ENCODE measurements around the gene HOXD13. TPM values are rescaled to one million over a fixed set of nuclear protein-coding genes. Genes with fewer than 3 reads are reported as not detected.

Gene HOXD13
- total and polyA plus RNA-seq, 2 donors (not counting 1 experiment from before 2014, with no cell fraction given), result not detected

GRCh38 chr2:176124947-176125771 is 32.6 kb downstream of the HOXD13 start:
- peaks cover 19% of the 10 kb centered on the region for H3K4me1 Mint-ChIP-seq
- Histone ChIP-seq H2AFZ (ENCODE audit: insufficient read depth, low read depth, low read length, poor library complexity, severe bottlenecking) (no peak overlapping the region), H3K36me3 (replicated peaks in 1 of 2; ENCODE audit: control extremely low read depth in 1 of 2, control insufficient read depth in 1 of 2, extremely low read depth in 1 of 2, insufficient read depth in 2 of 2, low read length in 1 of 2) (no peaks in the 10 kb centered on the region), H3K27ac (ENCODE audit: low read length in 2 of 2) (no peak overlapping the region), H3K9ac (ENCODE audit: low read length) (no peak overlapping the region), H3K79me2 (ENCODE audit: control insufficient read depth, insufficient read depth, low read length) (no peaks in the 10 kb centered on the region), H3K9me3 (ENCODE audit: control extremely low read depth in 1 of 3, control insufficient read depth in 2 of 3, insufficient read depth in 1 of 3, low read length in 2 of 3) (peaks cover 0 to 53% (median 0%) of the 10 kb centered on the region in 3 donors), H3K4me2 (replicated peaks; ENCODE audit: low read depth, low read length, poor library complexity, severe bottlenecking) (no peak overlapping the region), H3K27me3 (replicated peaks in 1 of 4; ENCODE audit: control extremely low read depth in 1 of 4, control insufficient read depth in 3 of 4, insufficient read depth in 4 of 4, low read length in 3 of 4) (peaks cover 0 to 89% (median 67%) of the 10 kb centered on the region in 4 experiments), H4K20me1 (ENCODE audit: control insufficient read depth, insufficient read depth, low read length, poor library complexity, severe bottlenecking) (no peaks in the 10 kb centered on the region), H3K4me1 (ENCODE audit: control insufficient read depth in 2 of 2, insufficient read depth in 2 of 2, low read length in 2 of 2) (peaks cover 18 to 43% of the 10 kb centered on the region in 2 donors), H3K4me3 (ENCODE audit: control extremely low read depth in 1 of 5, extremely low read depth in 1 of 5, insufficient read depth in 1 of 5, low read depth in 2 of 5, low read length in 4 of 5) (no peak overlapping the region)
- WGBS (ENCODE audit: insufficient coverage), result 28% methylated on average over 8 of the region's 9 CpGs
- ATAC-seq (ENCODE audit: low read depth), result no peak
- no peak overlapping the region for H3K27ac Mint-ChIP-seq
- ChIA-PET CTCF (interaction anchor here (0.8 to 4.6 kb wide), 8 partner anchors 29 to 1346 kb away, joined by 3 to 110 read pairs (median 8); no protein-coding TSS in a partner anchor), POLR2A (no interaction called here)
- intact Hi-C loops (cut with micrococcal nuclease), result loop anchor here (5.0 kb wide), 1 partner anchor 1037 kb away; no protein-coding TSS in a partner anchor
- no peaks in the 10 kb centered on the region for H3K9me3 Mint-ChIP-seq (ENCODE audit: insufficient read depth)
- peaks cover 69% of the 10 kb centered on the region for H3K27me3 Mint-ChIP-seq
- no peak overlapping the region for H3K4me3 Mint-ChIP-seq
- TF ChIP-seq CTCF (IDR thresholded peaks at IDR 0.05) (no peak), EZH2 (IDR thresholded peaks at IDR 0.05; ENCODE audit: borderline replicate concordance, insufficient read depth, low read depth, low read length, poor library complexity, severe bottlenecking) (no peak)
- DNase-seq, result no peak

GRCh38 chr2:176125772-176126054 is 33.2 kb downstream of the HOXD13 start:
- Histone ChIP-seq H3K27ac (ENCODE audit: low read length in 2 of 2) (no peak overlapping the region), H4K20me1 (ENCODE audit: control insufficient read depth, insufficient read depth, low read length, poor library complexity, severe bottlenecking) (no peaks in the 10 kb centered on the region), H3K4me2 (replicated peaks; ENCODE audit: low read depth, low read length, poor library complexity, severe bottlenecking) (no peak overlapping the region), H3K79me2 (ENCODE audit: control insufficient read depth, insufficient read depth, low read length) (no peaks in the 10 kb centered on the region), H3K9me3 (ENCODE audit: control extremely low read depth in 1 of 3, control insufficient read depth in 2 of 3, insufficient read depth in 1 of 3, low read length in 2 of 3) (peaks cover 0 to 50% (median 0%) of the 10 kb centered on the region in 3 donors), H2AFZ (ENCODE audit: insufficient read depth, low read depth, low read length, poor library complexity, severe bottlenecking) (no peak overlapping the region), H3K9ac (ENCODE audit: low read length) (no peak overlapping the region), H3K4me3 (ENCODE audit: control extremely low read depth in 1 of 5, extremely low read depth in 1 of 5, insufficient read depth in 1 of 5, low read depth in 2 of 5, low read length in 4 of 5) (no peak overlapping the region), H3K4me1 (ENCODE audit: control insufficient read depth in 2 of 2, insufficient read depth in 2 of 2, low read length in 2 of 2) (peaks cover 21 to 48% of the 10 kb centered on the region in 2 donors), H3K27me3 (replicated peaks in 1 of 4; ENCODE audit: control extremely low read depth in 1 of 4, control insufficient read depth in 3 of 4, insufficient read depth in 4 of 4, low read length in 3 of 4) (peaks cover 0 to 86% (median 64%) of the 10 kb centered on the region in 4 experiments), H3K36me3 (replicated peaks in 1 of 2; ENCODE audit: control extremely low read depth in 1 of 2, control insufficient read depth in 1 of 2, extremely low read depth in 1 of 2, insufficient read depth in 2 of 2, low read length in 1 of 2) (no peaks in the 10 kb centered on the region)
- ChIA-PET CTCF (interaction anchor here (0.8 to 4.6 kb wide), 10 partner anchors 13 to 1345 kb away, joined by 3 to 110 read pairs (median 8); no protein-coding TSS in a partner anchor), POLR2A (no interaction called here)
- H3K27ac Mint-ChIP-seq, result no peak overlapping the region
- no peak for TF ChIP-seq CTCF (IDR thresholded peaks at IDR 0.05)
- no peak for TF ChIP-seq EZH2 (IDR thresholded peaks at IDR 0.05; ENCODE audit: borderline replicate concordance, insufficient read depth, low read depth, low read length, poor library complexity, severe bottlenecking)
- no peaks in the 10 kb centered on the region for H3K9me3 Mint-ChIP-seq (ENCODE audit: insufficient read depth)
- H3K4me1 Mint-ChIP-seq, result peaks cover 21% of the 10 kb centered on the region
- no peak overlapping the region for H3K4me3 Mint-ChIP-seq
- ATAC-seq (ENCODE audit: low read depth) (no peak), DNase-seq (no peak)
- intact Hi-C loops (cut with micrococcal nuclease), result loop anchor here (1.0 to 5.0 kb wide), 2 partner anchors 429 to 1037 kb away; no protein-coding TSS in a partner anchor
- H3K27me3 Mint-ChIP-seq, result peaks cover 64% of the 10 kb centered on the region
- WGBS (ENCODE audit: insufficient coverage), result 18% methylated on average over 4 of the region's 6 CpGs

Measured in B cell (primary cell).